ENCODE measurements around the gene ZSWIM8. TPM values are rescaled to one million over a fixed set of nuclear protein-coding genes. Genes with fewer than 3 reads are reported as not detected.
A peak's percentile ranks its signal among the peaks of the same experiment; 100 is the strongest.

The ZSWIM8 gene
- total and polyA plus RNA-seq, 2 donors (not counting 1 experiment from before 2014, with no cell fraction given), result 37.9 to 60.9 TPM

DNA sequence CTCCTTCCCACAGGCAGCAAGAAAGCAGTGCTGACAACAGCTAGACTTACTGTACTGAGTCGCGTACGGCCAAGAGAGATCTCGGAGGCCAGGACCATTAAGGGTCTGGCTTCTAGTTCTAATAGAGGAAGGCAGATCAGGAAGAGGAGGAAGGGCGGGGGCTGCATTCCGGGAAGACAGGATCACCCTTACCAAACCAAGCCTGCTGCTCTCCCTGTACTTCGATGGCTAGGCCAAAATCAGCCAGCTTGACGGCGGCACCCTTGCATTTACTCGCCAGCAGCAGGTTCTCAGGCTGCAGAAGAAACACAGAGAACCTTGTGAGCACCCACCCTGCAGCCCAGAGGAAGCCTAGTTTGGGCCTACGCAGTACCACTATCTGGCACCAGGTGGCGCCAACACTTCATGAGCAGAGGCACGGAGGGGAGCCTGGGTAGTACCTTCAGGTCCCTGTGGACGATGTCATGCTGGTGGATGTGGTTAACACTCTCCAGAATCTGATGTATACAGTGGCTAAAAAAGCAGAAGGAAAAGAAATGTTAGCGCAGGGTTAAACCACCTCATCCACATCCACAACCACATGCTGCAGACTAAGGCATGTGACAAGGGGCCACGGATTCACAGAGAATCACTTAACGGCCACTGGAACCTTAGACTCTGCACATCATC lies 63.5 kb downstream of the ZSWIM8 start:
- H3K79me2 ChIP-seq (ENCODE audit: control insufficient read depth, insufficient read depth, low read length), result no peaks in the 10 kb centered on the region
- no peak overlapping the region for H3K9ac ChIP-seq (ENCODE audit: insufficient read depth, low read length)
- peak; percentile 65 to 79 for DNase-seq (ENCODE audit: low read depth in 2 of 2)
- no peaks in the 10 kb centered on the region for H4K20me1 ChIP-seq (ENCODE audit: control insufficient read depth, extremely low read depth, insufficient read depth, low read length)
- H3K27ac ChIP-seq (ENCODE audit: insufficient read depth, low read length), result no peak overlapping the region
- H3K4me3 ChIP-seq (replicated peaks in 1 of 4; ENCODE audit: control extremely low read depth in 1 of 4, insufficient read depth in 1 of 4, low read depth in 3 of 4, low read length in 4 of 4), result no peak overlapping the region
- peaks cover 8% of the 10 kb centered on the region for H3K4me1 ChIP-seq (ENCODE audit: control insufficient read depth, extremely low read depth, insufficient read depth, low read length)
- H2AFZ ChIP-seq (ENCODE audit: low read length), result no peak overlapping the region
- peaks cover 10% of the 10 kb centered on the region for H3K36me3 ChIP-seq (ENCODE audit: control insufficient read depth, insufficient read depth, low read length)
- no peak overlapping the region for H3K4me2 ChIP-seq (ENCODE audit: extremely low read depth, insufficient read depth, low read length)
- no peaks in the 10 kb centered on the region for H3K27me3 ChIP-seq (ENCODE audit: control insufficient read depth, insufficient read depth, low read length)
- TF ChIP-seq, protein P1, sequence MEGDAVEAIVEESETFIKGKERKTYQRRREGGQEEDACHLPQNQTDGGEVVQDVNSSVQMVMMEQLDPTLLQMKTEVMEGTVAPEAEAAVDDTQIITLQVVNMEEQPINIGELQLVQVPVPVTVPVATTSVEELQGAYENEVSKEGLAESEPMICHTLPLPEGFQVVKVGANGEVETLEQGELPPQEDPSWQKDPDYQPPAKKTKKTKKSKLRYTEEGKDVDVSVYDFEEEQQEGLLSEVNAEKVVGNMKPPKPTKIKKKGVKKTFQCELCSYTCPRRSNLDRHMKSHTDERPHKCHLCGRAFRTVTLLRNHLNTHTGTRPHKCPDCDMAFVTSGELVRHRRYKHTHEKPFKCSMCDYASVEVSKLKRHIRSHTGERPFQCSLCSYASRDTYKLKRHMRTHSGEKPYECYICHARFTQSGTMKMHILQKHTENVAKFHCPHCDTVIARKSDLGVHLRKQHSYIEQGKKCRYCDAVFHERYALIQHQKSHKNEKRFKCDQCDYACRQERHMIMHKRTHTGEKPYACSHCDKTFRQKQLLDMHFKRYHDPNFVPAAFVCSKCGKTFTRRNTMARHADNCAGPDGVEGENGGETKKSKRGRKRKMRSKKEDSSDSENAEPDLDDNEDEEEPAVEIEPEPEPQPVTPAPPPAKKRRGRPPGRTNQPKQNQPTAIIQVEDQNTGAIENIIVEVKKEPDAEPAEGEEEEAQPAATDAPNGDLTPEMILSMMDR (conservative IDR thresholded peaks at IDR 0.05 in 1 of 2, IDR thresholded peaks at IDR 0.05 in 1 of 2; ENCODE audit: low read depth in 1 of 2, low read length in 2 of 2), result peak; percentile 97 to 99
- TF ChIP-seq EZH2 (IDR thresholded peaks at IDR 0.05; ENCODE audit: low read length, missing control alignments), result no peak
- H3K9me3 ChIP-seq (ENCODE audit: control insufficient read depth, insufficient read depth, low read depth, low read length), result no peaks in the 10 kb centered on the region

DNA sequence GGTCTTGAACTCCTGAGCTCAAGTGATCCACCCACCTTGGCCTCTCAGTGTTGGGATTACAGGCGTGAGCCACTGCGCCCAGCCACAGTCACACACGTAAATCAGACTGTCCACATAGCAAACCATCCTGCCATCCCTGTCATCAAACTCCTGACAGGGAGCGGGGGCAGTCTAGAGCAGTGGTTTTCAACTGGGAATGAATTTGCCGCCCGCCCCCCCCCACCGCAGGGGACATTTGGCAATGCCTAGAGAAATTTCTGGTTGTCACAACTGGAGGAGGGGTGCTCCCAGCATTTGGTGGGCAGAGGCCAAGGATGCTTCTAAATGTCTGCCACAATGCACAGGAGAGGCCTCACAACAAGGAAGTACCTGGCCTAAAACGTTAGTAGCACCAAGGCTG lies 64.8 kb downstream of the ZSWIM8 start:
- Histone ChIP-seq H2AFZ (ENCODE audit: low read length) (no peak overlapping the region), H3K27me3 (ENCODE audit: control insufficient read depth, insufficient read depth, low read length) (no peaks in the 10 kb centered on the region), H4K20me1 (ENCODE audit: control insufficient read depth, extremely low read depth, insufficient read depth, low read length) (no peaks in the 10 kb centered on the region), H3K79me2 (ENCODE audit: control insufficient read depth, insufficient read depth, low read length) (no peaks in the 10 kb centered on the region), H3K9ac (ENCODE audit: insufficient read depth, low read length) (no peak overlapping the region), H3K4me2 (ENCODE audit: extremely low read depth, insufficient read depth, low read length) (no peak overlapping the region), H3K4me3 (replicated peaks in 1 of 4; ENCODE audit: control extremely low read depth in 1 of 4, insufficient read depth in 1 of 4, low read depth in 3 of 4, low read length in 4 of 4) (no peak overlapping the region), H3K9me3 (ENCODE audit: control insufficient read depth, insufficient read depth, low read depth, low read length) (no peaks in the 10 kb centered on the region), H3K4me1 (ENCODE audit: control insufficient read depth, extremely low read depth, insufficient read depth, low read length) (peaks cover 8% of the 10 kb centered on the region), H3K36me3 (ENCODE audit: control insufficient read depth, insufficient read depth, low read length) (peaks cover 10% of the 10 kb centered on the region), H3K27ac (ENCODE audit: insufficient read depth, low read length) (no peak overlapping the region)
- DNase-seq (ENCODE audit: low read depth in 2 of 2), result no peak
- no peak for TF ChIP-seq EZH2 (IDR thresholded peaks at IDR 0.05; ENCODE audit: low read length, missing control alignments)
- TF ChIP-seq, protein P1 (conservative IDR thresholded peaks at IDR 0.05 in 1 of 2, IDR thresholded peaks at IDR 0.05 in 1 of 2; ENCODE audit: low read depth in 1 of 2, low read length in 2 of 2), result no peak

DNA sequence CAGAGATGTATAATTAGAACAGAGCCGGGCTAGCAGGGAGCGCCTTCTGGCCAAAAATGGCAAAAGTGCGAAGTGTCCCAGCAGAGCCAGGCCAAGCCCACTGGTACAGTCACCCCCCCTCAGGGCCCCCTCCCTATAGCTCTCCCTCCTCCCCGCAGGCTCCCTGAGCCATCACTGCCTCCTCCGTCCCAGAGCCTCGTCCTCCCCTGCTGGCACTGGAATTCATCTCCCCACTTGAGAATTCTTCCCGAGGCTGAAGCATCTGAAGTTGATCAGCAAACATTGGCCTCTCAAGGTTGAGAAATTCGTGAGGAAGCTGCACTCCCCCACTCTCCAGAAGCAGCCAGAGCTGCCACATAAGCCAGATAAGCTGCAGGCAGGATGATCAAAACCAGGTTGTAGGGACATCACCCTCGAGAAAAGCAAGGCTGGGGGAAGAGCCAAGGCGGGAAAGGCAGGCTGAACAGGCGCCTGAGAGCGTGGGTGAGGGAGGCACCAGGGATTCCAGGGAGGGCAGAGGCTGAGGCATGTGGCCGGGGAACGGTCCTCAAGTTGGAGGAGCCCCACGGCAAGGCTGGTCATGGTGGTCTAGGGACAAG lies 65.6 kb downstream of the ZSWIM8 start:
- DNase-seq (ENCODE audit: low read depth in 2 of 2), result peak in 1 of 2 donors; percentile 67
- no peak overlapping the region for H2AFZ ChIP-seq (ENCODE audit: low read length)
- H3K4me2 ChIP-seq (ENCODE audit: extremely low read depth, insufficient read depth, low read length), result no peak overlapping the region
- H3K4me1 ChIP-seq (ENCODE audit: control insufficient read depth, extremely low read depth, insufficient read depth, low read length), result peaks cover 8% of the 10 kb centered on the region
- peaks cover 11% of the 10 kb centered on the region for H3K36me3 ChIP-seq (ENCODE audit: control insufficient read depth, insufficient read depth, low read length)
- TF ChIP-seq, protein P1 (conservative IDR thresholded peaks at IDR 0.05 in 1 of 2, IDR thresholded peaks at IDR 0.05 in 1 of 2; ENCODE audit: low read depth in 1 of 2, low read length in 2 of 2), result no peak
- TF ChIP-seq EZH2 (IDR thresholded peaks at IDR 0.05; ENCODE audit: low read length, missing control alignments), result no peak
- H3K4me3 ChIP-seq (replicated peaks in 1 of 4; ENCODE audit: control extremely low read depth in 1 of 4, insufficient read depth in 1 of 4, low read depth in 3 of 4, low read length in 4 of 4), result no peak overlapping the region
- no peak overlapping the region for H3K9ac ChIP-seq (ENCODE audit: insufficient read depth, low read length)
- H3K27ac ChIP-seq (ENCODE audit: insufficient read depth, low read length), result no peak overlapping the region
- H3K9me3 ChIP-seq (ENCODE audit: control insufficient read depth, insufficient read depth, low read depth, low read length), result no peaks in the 10 kb centered on the region
- no peaks in the 10 kb centered on the region for H3K79me2 ChIP-seq (ENCODE audit: control insufficient read depth, insufficient read depth, low read length)
- H4K20me1 ChIP-seq (ENCODE audit: control insufficient read depth, extremely low read depth, insufficient read depth, low read length), result no peaks in the 10 kb centered on the region
- no peaks in the 10 kb centered on the region for H3K27me3 ChIP-seq (ENCODE audit: control insufficient read depth, insufficient read depth, low read length)

Other genes with a start within 250 kb of the ZSWIM8 start
- 6.4 and 9.9 TPM in 2 replicates for gene USP54, start 194.3 kb upstream of the ZSWIM8 start, total RNA-seq
- 7.8 and 9.5 TPM in 2 replicates for gene USP54, start 194.3 kb upstream of the ZSWIM8 start, polyA plus RNA-seq
- 0.17 and 0.51 TPM in 2 replicates for gene MYOZ1, start 144.1 kb upstream of the ZSWIM8 start, total RNA-seq
- 0.12 TPM in 1 of 2 replicates, not detected in the other for gene MYOZ1, start 144.1 kb upstream of the ZSWIM8 start, polyA plus RNA-seq
- gene SYNPO2L, start 129.6 kb upstream of the ZSWIM8 start, total RNA-seq, result under 0.01 TPM in 1 of 2 replicates, not detected in the other
- gene SYNPO2L, start 129.6 kb upstream of the ZSWIM8 start, polyA plus RNA-seq, result 0.11 and 0.27 TPM in 2 replicates
- gene AGAP5, start 87.5 kb upstream of the ZSWIM8 start, total RNA-seq, result 1.8 and 3.1 TPM in 2 replicates
- gene AGAP5, start 87.5 kb upstream of the ZSWIM8 start, polyA plus RNA-seq, result 1.8 and 1.9 TPM in 2 replicates
- gene SEC24C, start 41.2 kb upstream of the ZSWIM8 start, total RNA-seq, result 42.9 and 58.0 TPM in 2 replicates
- 60.4 and 63.4 TPM in 2 replicates for gene SEC24C, start 41.2 kb upstream of the ZSWIM8 start, polyA plus RNA-seq
- 16.2 and 21.3 TPM in 2 replicates for gene CHCHD1, start 3.6 kb upstream of the ZSWIM8 start, total RNA-seq
- gene CHCHD1, start 3.6 kb upstream of the ZSWIM8 start, polyA plus RNA-seq, result 31.0 and 35.8 TPM in 2 replicates
- 10.5 and 12.6 TPM in 2 replicates for gene NDST2, start 26.0 kb downstream of the ZSWIM8 start, total RNA-seq
- 15.2 and 17.9 TPM in 2 replicates for gene NDST2, start 26.0 kb downstream of the ZSWIM8 start, polyA plus RNA-seq
- gene CAMK2G, start 88.9 kb downstream of the ZSWIM8 start, total RNA-seq, result 19.8 and 25.9 TPM in 2 replicates
- 26.6 and 32.2 TPM in 2 replicates for gene CAMK2G, start 88.9 kb downstream of the ZSWIM8 start, polyA plus RNA-seq
- gene PLAU, start 125.5 kb downstream of the ZSWIM8 start, total RNA-seq, result 60.1 and 93.6 TPM in 2 replicates
- 98.9 and 332 TPM in 2 replicates for gene PLAU, start 125.5 kb downstream of the ZSWIM8 start, polyA plus RNA-seq
- gene VCL, start 212.5 kb downstream of the ZSWIM8 start, total RNA-seq, result 129 and 161 TPM in 2 replicates
- 255 and 316 TPM in 2 replicates for gene VCL, start 212.5 kb downstream of the ZSWIM8 start, polyA plus RNA-seq